Stimulated activated CD8-positive, alpha-beta memory T cell treated with anti-CD3 and anti-CD28 coated beads, Interleukin-15, amount 100 ng/mL, for 1 hour (primary cell): ENCODE data around the gene NSF.
"Not testable (repeated sequence)": the region's sequence is repeated elsewhere in the genome, so short reads cannot be mapped to it uniquely, and the experiment has no call there.

Experiments used
- DNase-seq: peaks from one replicate; pipeline ENCODE4 v3.0.0-alpha.2; 2020; ENCODE audit warnings: low read depth

Gene NSF

GRCh38 chr17:46590157-46591146 is at the start of gene NSF:
Gene NSF, plus strand, starts transcription at chr17:46590669. Its CDS starts 107 bp downstream, at chr17:46590776.
- not testable (repeated sequence) for DNase-seq

GRCh38 chr17:46548607-46549006 is 41.9 kb upstream of the NSF start:
- not testable (repeated sequence) for DNase-seq

GRCh38 chr17:46559155-46559554 is 31.3 kb upstream of the NSF start:
- not testable (repeated sequence) for DNase-seq

GRCh38 chr17:46560048-46560447 is 30.4 kb upstream of the NSF start:
- DNase-seq = not testable (repeated sequence)

- DNase-seq = not testable (repeated sequence)
Measured at GRCh38 chr17:46566284-46566683, 24.2 kb upstream of the NSF start.

GRCh38 chr17:46566980-46567379 is 23.5 kb upstream of the NSF start:
- DNase-seq = not testable (repeated sequence)

GRCh38 chr17:46571796-46572195 is 18.7 kb upstream of the NSF start:
- not testable (repeated sequence) for DNase-seq

- DNase-seq = peak; percentile 46
Measured at GRCh38 chr17:46579083-46580075, 11.1 kb upstream of the NSF start, which contains the start of gene ARL17A. Gene ARL17A, minus strand, starts transcription at chr17:46579691. Its CDS starts 3,369 bp downstream, at chr17:46576322.

- DNase-seq = not testable (repeated sequence)
Measured at GRCh38 chr17:46580082-46580481, 10.4 kb upstream of the NSF start.

- DNase-seq = not testable (repeated sequence)
Measured at GRCh38 chr17:46585444-46585843, 5.0 kb upstream of the NSF start.

- DNase-seq = not testable (repeated sequence)
Measured at GRCh38 chr17:46591332-46591731, 863 bp downstream of the NSF start.

GRCh38 chr17:46598344-46598931 is 8.0 kb downstream of the NSF start:
- DNase-seq = not testable (repeated sequence)

- not testable (repeated sequence) for DNase-seq
Measured at GRCh38 chr17:46600767-46601166, 10.3 kb downstream of the NSF start.

GRCh38 chr17:46603125-46603524 is 12.7 kb downstream of the NSF start:
- DNase-seq = not testable (repeated sequence)

- not testable (repeated sequence) for DNase-seq
Measured at GRCh38 chr17:46611304-46611703, 20.8 kb downstream of the NSF start.

GRCh38 chr17:46613876-46614275 is 23.4 kb downstream of the NSF start:
- not testable (repeated sequence) for DNase-seq

GRCh38 chr17:46617121-46617520 is 26.7 kb downstream of the NSF start:
- DNase-seq = not testable (repeated sequence)

GRCh38 chr17:46618975-46619374 is 28.5 kb downstream of the NSF start:
- not testable (repeated sequence) for DNase-seq

GRCh38 chr17:46623790-46624189 is 33.3 kb downstream of the NSF start:
- DNase-seq = not testable (repeated sequence)

- DNase-seq = not testable (repeated sequence)
Measured at GRCh38 chr17:46624726-46625125, 34.3 kb downstream of the NSF start.

- DNase-seq = not testable (repeated sequence)
Measured at GRCh38 chr17:46627452-46627851, 37.0 kb downstream of the NSF start.
